ENCODE data around the gene B3GNT5.

DNA sequence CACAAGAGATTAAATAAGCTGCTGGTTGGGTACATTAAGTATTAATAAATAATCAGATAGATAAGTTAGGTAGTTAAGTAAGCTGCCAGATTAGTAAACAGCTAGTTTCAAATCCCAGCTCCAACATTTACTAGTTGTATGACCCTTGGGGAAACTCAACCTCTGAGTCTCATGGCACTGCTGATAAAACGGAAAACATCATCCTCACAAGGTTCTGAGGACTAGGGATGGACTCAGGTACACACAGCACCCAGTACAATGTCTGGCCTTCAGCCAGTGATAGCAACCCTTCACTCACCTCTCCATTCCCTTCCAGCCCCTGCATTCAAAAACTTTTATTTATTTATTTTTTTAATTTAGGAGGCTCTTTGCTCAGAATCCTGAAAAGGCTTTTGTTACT is 32.3 kb downstream of the B3GNT5 start:
- TF ChIP-seq, protein P1, sequence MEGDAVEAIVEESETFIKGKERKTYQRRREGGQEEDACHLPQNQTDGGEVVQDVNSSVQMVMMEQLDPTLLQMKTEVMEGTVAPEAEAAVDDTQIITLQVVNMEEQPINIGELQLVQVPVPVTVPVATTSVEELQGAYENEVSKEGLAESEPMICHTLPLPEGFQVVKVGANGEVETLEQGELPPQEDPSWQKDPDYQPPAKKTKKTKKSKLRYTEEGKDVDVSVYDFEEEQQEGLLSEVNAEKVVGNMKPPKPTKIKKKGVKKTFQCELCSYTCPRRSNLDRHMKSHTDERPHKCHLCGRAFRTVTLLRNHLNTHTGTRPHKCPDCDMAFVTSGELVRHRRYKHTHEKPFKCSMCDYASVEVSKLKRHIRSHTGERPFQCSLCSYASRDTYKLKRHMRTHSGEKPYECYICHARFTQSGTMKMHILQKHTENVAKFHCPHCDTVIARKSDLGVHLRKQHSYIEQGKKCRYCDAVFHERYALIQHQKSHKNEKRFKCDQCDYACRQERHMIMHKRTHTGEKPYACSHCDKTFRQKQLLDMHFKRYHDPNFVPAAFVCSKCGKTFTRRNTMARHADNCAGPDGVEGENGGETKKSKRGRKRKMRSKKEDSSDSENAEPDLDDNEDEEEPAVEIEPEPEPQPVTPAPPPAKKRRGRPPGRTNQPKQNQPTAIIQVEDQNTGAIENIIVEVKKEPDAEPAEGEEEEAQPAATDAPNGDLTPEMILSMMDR (conservative IDR thresholded peaks at IDR 0.05 in 1 of 2, IDR thresholded peaks at IDR 0.05 in 1 of 2; ENCODE audit: low read depth in 1 of 2, low read length in 2 of 2), result no peak
- no peak for TF ChIP-seq EZH2 (IDR thresholded peaks at IDR 0.05; ENCODE audit: low read length, missing control alignments)

Data from fibroblast of lung (primary cell).